ENCODE data around the gene IRX4. TPM values are rescaled to one million over a fixed set of nuclear protein-coding genes. Genes with fewer than 3 reads are reported as not detected.

IRX4 gene
- total and polyA plus RNA-seq, 4 donors = not detected

DNA sequence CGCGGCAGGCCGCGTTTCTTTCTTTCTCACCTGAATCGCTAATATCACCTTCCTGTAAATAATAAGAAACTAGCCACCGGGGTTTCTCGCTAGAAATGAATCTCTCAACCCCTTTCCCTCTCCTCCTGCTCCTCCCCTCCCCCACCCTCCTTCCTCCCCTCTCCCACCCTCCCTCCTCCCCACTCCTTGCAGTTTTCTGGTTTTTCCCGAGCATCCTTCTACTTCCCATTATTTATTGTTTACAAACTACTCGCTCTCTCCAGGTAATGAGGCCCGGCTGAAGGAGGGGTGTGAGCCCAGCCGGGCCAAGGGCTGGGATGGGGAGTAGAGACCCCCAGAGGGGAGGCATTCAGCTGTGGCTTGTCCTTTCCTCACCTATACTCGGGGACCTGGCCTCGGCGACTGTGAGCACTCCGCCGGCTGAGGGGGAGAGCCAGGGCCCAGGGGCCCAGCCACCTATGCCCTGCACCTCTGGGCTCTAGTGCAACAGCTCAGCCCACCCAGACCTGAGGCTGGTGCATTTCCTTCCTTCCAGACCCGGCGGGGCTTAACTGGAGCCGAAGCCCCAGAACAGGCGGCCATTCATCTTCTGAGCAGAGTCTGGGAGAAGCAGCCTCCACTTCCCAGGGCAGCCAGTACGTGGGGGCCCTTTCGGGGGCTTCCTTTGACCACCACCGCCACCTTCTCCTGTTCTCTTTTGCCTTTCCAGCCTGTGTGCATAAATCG, 2.1 kb upstream of the IRX4 start:
- Histone ChIP-seq H3K9me3 (ENCODE audit: control insufficient read depth in 4 of 4, low read length in 3 of 4) (no peaks in the 10 kb centered on the region), H3K9ac (ENCODE audit: low read depth in 1 of 2, low read length in 2 of 2) (no peak overlapping the region), H3K27me3 (ENCODE audit: control insufficient read depth in 4 of 4, insufficient read depth in 4 of 4, low read length in 3 of 4) (peaks cover 0 to 66% (median 10%) of the 10 kb centered on the region in 4 donors), H3K27ac (ENCODE audit: low read depth in 1 of 2, low read length in 2 of 2) (no peak overlapping the region), H3K4me3 (ENCODE audit: low read depth in 1 of 3, low read length in 3 of 3) (no peak overlapping the region), H3K4me1 (ENCODE audit: control insufficient read depth in 4 of 4, insufficient read depth in 4 of 4, low read length in 3 of 4) (peaks cover 10 to 20% (median 12%) of the 10 kb centered on the region in 4 donors), H3K36me3 (ENCODE audit: control insufficient read depth in 4 of 4, insufficient read depth in 3 of 4, low read depth in 1 of 4, low read length in 3 of 4) (no peaks in the 10 kb centered on the region)
- TF ChIP-seq, protein P1, sequence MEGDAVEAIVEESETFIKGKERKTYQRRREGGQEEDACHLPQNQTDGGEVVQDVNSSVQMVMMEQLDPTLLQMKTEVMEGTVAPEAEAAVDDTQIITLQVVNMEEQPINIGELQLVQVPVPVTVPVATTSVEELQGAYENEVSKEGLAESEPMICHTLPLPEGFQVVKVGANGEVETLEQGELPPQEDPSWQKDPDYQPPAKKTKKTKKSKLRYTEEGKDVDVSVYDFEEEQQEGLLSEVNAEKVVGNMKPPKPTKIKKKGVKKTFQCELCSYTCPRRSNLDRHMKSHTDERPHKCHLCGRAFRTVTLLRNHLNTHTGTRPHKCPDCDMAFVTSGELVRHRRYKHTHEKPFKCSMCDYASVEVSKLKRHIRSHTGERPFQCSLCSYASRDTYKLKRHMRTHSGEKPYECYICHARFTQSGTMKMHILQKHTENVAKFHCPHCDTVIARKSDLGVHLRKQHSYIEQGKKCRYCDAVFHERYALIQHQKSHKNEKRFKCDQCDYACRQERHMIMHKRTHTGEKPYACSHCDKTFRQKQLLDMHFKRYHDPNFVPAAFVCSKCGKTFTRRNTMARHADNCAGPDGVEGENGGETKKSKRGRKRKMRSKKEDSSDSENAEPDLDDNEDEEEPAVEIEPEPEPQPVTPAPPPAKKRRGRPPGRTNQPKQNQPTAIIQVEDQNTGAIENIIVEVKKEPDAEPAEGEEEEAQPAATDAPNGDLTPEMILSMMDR (IDR thresholded peaks at IDR 0.05; ENCODE audit: low read depth, low read length, missing input control) = no peak
- no peak for TF ChIP-seq RAD21 (IDR thresholded peaks at IDR 0.05)
- TF ChIP-seq, protein P2, sequence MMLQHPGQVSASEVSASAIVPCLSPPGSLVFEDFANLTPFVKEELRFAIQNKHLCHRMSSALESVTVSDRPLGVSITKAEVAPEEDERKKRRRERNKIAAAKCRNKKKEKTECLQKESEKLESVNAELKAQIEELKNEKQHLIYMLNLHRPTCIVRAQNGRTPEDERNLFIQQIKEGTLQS (IDR thresholded peaks at IDR 0.05) = no peak
- TF ChIP-seq EGR1 (IDR thresholded peaks at IDR 0.05; ENCODE audit: low read depth in 2 of 2) = no peak
- TF ChIP-seq RXRA (IDR thresholded peaks at IDR 0.05) = no peak
- no peak for TF ChIP-seq FOXA2 (IDR thresholded peaks at IDR 0.05)
- no peak for TF ChIP-seq TAF1 (conservative IDR thresholded peaks at IDR 0.05)
- TF ChIP-seq HNF4G (IDR thresholded peaks at IDR 0.05) = no peak
- TF ChIP-seq JUND (IDR thresholded peaks at IDR 0.05) = no peak
- TF ChIP-seq HNF4A (conservative IDR thresholded peaks at IDR 0.05) = no peak
- no peak for TF ChIP-seq FOXA1 (IDR thresholded peaks at IDR 0.05)
- TF ChIP-seq, protein P3, sequence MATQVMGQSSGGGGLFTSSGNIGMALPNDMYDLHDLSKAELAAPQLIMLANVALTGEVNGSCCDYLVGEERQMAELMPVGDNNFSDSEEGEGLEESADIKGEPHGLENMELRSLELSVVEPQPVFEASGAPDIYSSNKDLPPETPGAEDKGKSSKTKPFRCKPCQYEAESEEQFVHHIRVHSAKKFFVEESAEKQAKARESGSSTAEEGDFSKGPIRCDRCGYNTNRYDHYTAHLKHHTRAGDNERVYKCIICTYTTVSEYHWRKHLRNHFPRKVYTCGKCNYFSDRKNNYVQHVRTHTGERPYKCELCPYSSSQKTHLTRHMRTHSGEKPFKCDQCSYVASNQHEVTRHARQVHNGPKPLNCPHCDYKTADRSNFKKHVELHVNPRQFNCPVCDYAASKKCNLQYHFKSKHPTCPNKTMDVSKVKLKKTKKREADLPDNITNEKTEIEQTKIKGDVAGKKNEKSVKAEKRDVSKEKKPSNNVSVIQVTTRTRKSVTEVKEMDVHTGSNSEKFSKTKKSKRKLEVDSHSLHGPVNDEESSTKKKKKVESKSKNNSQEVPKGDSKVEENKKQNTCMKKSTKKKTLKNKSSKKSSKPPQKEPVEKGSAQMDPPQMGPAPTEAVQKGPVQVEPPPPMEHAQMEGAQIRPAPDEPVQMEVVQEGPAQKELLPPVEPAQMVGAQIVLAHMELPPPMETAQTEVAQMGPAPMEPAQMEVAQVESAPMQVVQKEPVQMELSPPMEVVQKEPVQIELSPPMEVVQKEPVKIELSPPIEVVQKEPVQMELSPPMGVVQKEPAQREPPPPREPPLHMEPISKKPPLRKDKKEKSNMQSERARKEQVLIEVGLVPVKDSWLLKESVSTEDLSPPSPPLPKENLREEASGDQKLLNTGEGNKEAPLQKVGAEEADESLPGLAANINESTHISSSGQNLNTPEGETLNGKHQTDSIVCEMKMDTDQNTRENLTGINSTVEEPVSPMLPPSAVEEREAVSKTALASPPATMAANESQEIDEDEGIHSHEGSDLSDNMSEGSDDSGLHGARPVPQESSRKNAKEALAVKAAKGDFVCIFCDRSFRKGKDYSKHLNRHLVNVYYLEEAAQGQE (IDR thresholded peaks at IDR 0.05) = no peak
- TF ChIP-seq, protein P4, sequence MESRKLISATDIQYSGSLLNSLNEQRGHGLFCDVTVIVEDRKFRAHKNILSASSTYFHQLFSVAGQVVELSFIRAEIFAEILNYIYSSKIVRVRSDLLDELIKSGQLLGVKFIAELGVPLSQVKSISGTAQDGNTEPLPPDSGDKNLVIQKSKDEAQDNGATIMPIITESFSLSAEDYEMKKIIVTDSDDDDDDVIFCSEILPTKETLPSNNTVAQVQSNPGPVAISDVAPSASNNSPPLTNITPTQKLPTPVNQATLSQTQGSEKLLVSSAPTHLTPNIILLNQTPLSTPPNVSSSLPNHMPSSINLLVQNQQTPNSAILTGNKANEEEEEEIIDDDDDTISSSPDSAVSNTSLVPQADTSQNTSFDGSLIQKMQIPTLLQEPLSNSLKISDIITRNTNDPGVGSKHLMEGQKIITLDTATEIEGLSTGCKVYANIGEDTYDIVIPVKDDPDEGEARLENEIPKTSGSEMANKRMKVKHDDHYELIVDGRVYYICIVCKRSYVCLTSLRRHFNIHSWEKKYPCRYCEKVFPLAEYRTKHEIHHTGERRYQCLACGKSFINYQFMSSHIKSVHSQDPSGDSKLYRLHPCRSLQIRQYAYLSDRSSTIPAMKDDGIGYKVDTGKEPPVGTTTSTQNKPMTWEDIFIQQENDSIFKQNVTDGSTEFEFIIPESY (IDR thresholded peaks at IDR 0.05) = no peak
- TF ChIP-seq, protein P5, sequence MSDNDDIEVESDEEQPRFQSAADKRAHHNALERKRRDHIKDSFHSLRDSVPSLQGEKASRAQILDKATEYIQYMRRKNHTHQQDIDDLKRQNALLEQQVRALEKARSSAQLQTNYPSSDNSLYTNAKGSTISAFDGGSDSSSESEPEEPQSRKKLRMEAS (IDR thresholded peaks at IDR 0.05) = no peak
- TF ChIP-seq NR2F2 (IDR thresholded peaks at IDR 0.05) = no peak
- no peak for TF ChIP-seq GABPA (IDR thresholded peaks at IDR 0.05 in 1 of 2, conservative IDR thresholded peaks at IDR 0.05 in 1 of 2)
- TF ChIP-seq YY1 (IDR thresholded peaks at IDR 0.05) = no peak
- no peak for TF ChIP-seq SP1 (IDR thresholded peaks at IDR 0.05)
- WGBS = 5% methylated on average over 24 of the region's 24 CpGs
- DNase-seq (ENCODE audit: low spot score) = no peak
